ENCODE data around the gene RALGAPA2. TPM values are rescaled to one million over a fixed set of nuclear protein-coding genes. Genes with fewer than 3 reads are reported as not detected.

RALGAPA2 gene
- total RNA-seq, 1 donor: 6.2 TPM

DNA sequence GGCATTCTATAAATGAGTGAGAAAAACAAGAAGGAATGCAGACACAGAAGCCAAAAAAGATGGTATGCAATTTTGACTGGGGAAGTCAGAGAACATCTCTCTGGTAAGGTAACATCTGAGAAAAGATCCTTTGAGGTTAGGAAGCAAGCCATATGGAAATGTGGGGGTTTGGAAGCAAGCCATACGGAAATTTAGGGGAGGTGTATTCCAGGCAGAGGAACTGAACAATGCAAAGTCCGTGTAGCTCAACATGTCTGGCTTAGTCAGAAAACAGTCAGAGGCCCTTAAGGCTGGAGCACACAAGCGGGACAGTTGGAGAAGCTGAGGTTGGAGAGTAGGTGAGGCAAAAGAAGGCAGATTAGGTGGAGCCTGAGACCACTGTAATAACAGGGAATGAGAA is 35.3 kb downstream of the RALGAPA2 start:
- no peaks in the 10 kb centered on the region for H3K79me2 ChIP-seq (ENCODE audit: insufficient read depth, low read length)
- no peaks in the 10 kb centered on the region for H3K4me1 ChIP-seq (ENCODE audit: insufficient read depth, low read length)
- no peak for DNase-seq (ENCODE audit: insufficient read length, low spot score, missing footprints)
- H3K4me2 ChIP-seq (ENCODE audit: insufficient read depth, low read length): no peak overlapping the region
- TF ChIP-seq, protein P1, sequence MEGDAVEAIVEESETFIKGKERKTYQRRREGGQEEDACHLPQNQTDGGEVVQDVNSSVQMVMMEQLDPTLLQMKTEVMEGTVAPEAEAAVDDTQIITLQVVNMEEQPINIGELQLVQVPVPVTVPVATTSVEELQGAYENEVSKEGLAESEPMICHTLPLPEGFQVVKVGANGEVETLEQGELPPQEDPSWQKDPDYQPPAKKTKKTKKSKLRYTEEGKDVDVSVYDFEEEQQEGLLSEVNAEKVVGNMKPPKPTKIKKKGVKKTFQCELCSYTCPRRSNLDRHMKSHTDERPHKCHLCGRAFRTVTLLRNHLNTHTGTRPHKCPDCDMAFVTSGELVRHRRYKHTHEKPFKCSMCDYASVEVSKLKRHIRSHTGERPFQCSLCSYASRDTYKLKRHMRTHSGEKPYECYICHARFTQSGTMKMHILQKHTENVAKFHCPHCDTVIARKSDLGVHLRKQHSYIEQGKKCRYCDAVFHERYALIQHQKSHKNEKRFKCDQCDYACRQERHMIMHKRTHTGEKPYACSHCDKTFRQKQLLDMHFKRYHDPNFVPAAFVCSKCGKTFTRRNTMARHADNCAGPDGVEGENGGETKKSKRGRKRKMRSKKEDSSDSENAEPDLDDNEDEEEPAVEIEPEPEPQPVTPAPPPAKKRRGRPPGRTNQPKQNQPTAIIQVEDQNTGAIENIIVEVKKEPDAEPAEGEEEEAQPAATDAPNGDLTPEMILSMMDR (IDR thresholded peaks at IDR 0.05; ENCODE audit: extremely low read depth, low read depth, low read length): no peak
- H2AFZ ChIP-seq (ENCODE audit: low read length): no peak overlapping the region
- H3K4me3 ChIP-seq (ENCODE audit: insufficient read depth, low read length): no peak overlapping the region
- no peak overlapping the region for H3K27ac ChIP-seq (ENCODE audit: low read depth, low read length)
- no peaks in the 10 kb centered on the region for H3K9me3 ChIP-seq (ENCODE audit: low read depth, low read length)
- H3K27me3 ChIP-seq (ENCODE audit: insufficient read depth, low read length): no peaks in the 10 kb centered on the region
- no peaks in the 10 kb centered on the region for H3K36me3 ChIP-seq (ENCODE audit: insufficient read depth, low read length)
- H4K20me1 ChIP-seq (ENCODE audit: insufficient read depth, low read length): no peaks in the 10 kb centered on the region

DNA sequence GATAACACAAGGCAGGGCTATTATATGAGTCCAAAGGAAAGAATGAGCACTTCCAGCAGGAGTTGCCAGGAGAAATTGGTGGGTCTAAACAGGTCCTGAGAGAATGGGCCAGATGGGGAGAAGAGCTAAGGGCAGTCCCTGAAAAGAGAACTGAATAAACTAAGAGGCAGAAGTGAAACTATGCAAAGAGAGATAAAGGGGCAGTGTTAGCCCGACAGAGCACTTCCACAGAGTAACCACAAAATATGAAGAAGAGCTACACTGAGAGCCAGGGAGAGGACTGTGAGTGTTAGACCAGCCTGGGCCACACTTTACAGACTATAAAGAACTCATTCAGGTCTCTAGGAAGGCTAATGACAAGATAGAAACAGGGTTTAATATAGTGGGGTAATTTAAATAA is 43.8 kb downstream of the RALGAPA2 start:
- H4K20me1 ChIP-seq (ENCODE audit: insufficient read depth, low read length): no peaks in the 10 kb centered on the region
- no peaks in the 10 kb centered on the region for H3K36me3 ChIP-seq (ENCODE audit: insufficient read depth, low read length)
- no peak overlapping the region for H2AFZ ChIP-seq (ENCODE audit: low read length)
- H3K4me3 ChIP-seq (ENCODE audit: insufficient read depth, low read length): no peak overlapping the region
- no peaks in the 10 kb centered on the region for H3K9me3 ChIP-seq (ENCODE audit: low read depth, low read length)
- H3K79me2 ChIP-seq (ENCODE audit: insufficient read depth, low read length): no peaks in the 10 kb centered on the region
- no peak overlapping the region for H3K27ac ChIP-seq (ENCODE audit: low read depth, low read length)
- H3K4me2 ChIP-seq (ENCODE audit: insufficient read depth, low read length): no peak overlapping the region
- H3K27me3 ChIP-seq (ENCODE audit: insufficient read depth, low read length): no peaks in the 10 kb centered on the region
- no peak for DNase-seq (ENCODE audit: insufficient read length, low spot score, missing footprints)
- TF ChIP-seq, protein P1 (IDR thresholded peaks at IDR 0.05; ENCODE audit: extremely low read depth, low read depth, low read length): no peak
- H3K4me1 ChIP-seq (ENCODE audit: insufficient read depth, low read length): no peaks in the 10 kb centered on the region

DNA sequence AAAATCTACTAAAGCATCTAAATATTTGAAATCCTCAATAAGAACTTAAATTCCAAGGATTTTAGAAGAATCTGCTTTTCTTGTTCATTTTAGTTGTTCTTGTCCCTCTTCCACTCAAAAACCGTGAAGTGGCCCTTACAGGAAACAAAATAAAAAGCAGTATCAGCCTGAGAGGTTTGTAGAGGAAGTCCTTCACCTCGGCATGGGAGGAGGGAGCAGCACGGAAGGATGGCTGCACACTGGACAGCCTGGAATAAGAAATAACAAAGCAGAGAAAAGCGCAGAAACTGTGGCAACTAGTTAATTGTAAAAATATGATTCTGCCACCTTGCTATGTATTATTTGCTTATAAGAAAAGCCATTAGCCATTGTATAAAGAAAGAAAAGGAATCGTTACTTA is 46.1 kb downstream of the RALGAPA2 start:
- Histone ChIP-seq H2AFZ (ENCODE audit: low read length) (no peak overlapping the region), H3K4me2 (ENCODE audit: insufficient read depth, low read length) (no peak overlapping the region), H3K27me3 (ENCODE audit: insufficient read depth, low read length) (no peaks in the 10 kb centered on the region), H3K79me2 (ENCODE audit: insufficient read depth, low read length) (no peaks in the 10 kb centered on the region), H3K4me3 (ENCODE audit: insufficient read depth, low read length) (no peak overlapping the region), H4K20me1 (ENCODE audit: insufficient read depth, low read length) (no peaks in the 10 kb centered on the region), H3K9me3 (ENCODE audit: low read depth, low read length) (no peaks in the 10 kb centered on the region), H3K36me3 (ENCODE audit: insufficient read depth, low read length) (no peaks in the 10 kb centered on the region), H3K27ac (ENCODE audit: low read depth, low read length) (no peak overlapping the region), H3K4me1 (ENCODE audit: insufficient read depth, low read length) (no peaks in the 10 kb centered on the region)
- TF ChIP-seq, protein P1 (IDR thresholded peaks at IDR 0.05; ENCODE audit: extremely low read depth, low read depth, low read length): no peak
- no peak for DNase-seq (ENCODE audit: insufficient read length, low spot score, missing footprints)

DNA sequence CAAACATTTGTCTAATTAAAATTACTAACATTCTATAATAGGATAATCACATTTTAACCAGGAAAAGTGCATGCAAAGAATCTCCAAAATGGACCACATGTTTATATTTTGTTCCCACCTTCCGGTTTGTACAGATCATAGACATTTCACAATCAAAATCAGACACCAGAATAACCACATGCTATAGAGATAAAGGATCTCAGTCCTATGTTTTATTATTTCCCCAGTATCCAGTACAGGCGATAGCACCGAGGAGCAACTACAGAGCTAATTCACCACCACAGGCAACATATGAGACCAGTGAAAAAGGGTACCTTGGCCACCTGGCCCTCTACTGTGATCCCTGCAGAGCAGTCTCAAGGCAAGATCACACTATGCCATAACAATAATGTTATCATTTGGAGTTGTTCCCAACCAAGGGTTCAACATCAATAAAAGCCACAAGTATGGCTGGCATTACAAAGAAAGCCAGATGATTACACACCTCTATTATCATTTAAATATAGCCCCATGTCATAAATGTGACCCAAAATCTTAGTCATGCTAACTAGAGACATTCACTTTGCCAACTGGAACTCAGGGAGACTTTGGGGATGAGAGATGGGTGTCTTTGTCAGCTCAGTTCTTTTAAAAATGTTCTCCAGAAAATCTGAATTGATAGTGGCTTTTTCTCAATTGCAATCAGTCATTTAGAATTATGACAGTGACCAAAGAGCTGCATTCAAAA is 46.7 kb downstream of the RALGAPA2 start:
- no peaks in the 10 kb centered on the region for H3K4me1 ChIP-seq (ENCODE audit: insufficient read depth, low read length)
- no peak overlapping the region for H3K27ac ChIP-seq (ENCODE audit: low read depth, low read length)
- H3K27me3 ChIP-seq (ENCODE audit: insufficient read depth, low read length): no peaks in the 10 kb centered on the region
- TF ChIP-seq, protein P1 (IDR thresholded peaks at IDR 0.05; ENCODE audit: extremely low read depth, low read depth, low read length): no peak
- H2AFZ ChIP-seq (ENCODE audit: low read length): no peak overlapping the region
- H3K4me3 ChIP-seq (ENCODE audit: insufficient read depth, low read length): no peak overlapping the region
- no peaks in the 10 kb centered on the region for H3K36me3 ChIP-seq (ENCODE audit: insufficient read depth, low read length)
- no peaks in the 10 kb centered on the region for H3K9me3 ChIP-seq (ENCODE audit: low read depth, low read length)
- no peak for DNase-seq (ENCODE audit: insufficient read length, low spot score, missing footprints)
- no peaks in the 10 kb centered on the region for H3K79me2 ChIP-seq (ENCODE audit: insufficient read depth, low read length)
- no peaks in the 10 kb centered on the region for H4K20me1 ChIP-seq (ENCODE audit: insufficient read depth, low read length)
- no peak overlapping the region for H3K4me2 ChIP-seq (ENCODE audit: insufficient read depth, low read length)

Data from osteoblast (primary cell).